ENCODE results near the gene CLDND2.

Gene CLDND2

GRCh38 chr19:51329411-51329810 is 39.4 kb downstream of the CLDND2 start:
- Histone ChIP-seq H3K27ac (no peak overlapping the region), H3K9me3 (no peaks in the 10 kb centered on the region), H3K27me3 (peaks cover 0 to 56% of the 10 kb centered on the region in 2 donors), H3K4me3 (no peak overlapping the region), H3K36me3 (peaks cover 0 to 10% (median 5%) of the 10 kb centered on the region in 3 donors), H3K4me1 (peaks cover 0 to 14% (median 7%) of the 10 kb centered on the region in 4 donors)
- TF ChIP-seq, protein P1, sequence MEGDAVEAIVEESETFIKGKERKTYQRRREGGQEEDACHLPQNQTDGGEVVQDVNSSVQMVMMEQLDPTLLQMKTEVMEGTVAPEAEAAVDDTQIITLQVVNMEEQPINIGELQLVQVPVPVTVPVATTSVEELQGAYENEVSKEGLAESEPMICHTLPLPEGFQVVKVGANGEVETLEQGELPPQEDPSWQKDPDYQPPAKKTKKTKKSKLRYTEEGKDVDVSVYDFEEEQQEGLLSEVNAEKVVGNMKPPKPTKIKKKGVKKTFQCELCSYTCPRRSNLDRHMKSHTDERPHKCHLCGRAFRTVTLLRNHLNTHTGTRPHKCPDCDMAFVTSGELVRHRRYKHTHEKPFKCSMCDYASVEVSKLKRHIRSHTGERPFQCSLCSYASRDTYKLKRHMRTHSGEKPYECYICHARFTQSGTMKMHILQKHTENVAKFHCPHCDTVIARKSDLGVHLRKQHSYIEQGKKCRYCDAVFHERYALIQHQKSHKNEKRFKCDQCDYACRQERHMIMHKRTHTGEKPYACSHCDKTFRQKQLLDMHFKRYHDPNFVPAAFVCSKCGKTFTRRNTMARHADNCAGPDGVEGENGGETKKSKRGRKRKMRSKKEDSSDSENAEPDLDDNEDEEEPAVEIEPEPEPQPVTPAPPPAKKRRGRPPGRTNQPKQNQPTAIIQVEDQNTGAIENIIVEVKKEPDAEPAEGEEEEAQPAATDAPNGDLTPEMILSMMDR (IDR thresholded peaks at IDR 0.05): no peak
- no peak for DNase-seq
- intact Hi-C loops (cut with DNase I; ENCODE audit: low total_unique reads): no loop called here

DNA sequence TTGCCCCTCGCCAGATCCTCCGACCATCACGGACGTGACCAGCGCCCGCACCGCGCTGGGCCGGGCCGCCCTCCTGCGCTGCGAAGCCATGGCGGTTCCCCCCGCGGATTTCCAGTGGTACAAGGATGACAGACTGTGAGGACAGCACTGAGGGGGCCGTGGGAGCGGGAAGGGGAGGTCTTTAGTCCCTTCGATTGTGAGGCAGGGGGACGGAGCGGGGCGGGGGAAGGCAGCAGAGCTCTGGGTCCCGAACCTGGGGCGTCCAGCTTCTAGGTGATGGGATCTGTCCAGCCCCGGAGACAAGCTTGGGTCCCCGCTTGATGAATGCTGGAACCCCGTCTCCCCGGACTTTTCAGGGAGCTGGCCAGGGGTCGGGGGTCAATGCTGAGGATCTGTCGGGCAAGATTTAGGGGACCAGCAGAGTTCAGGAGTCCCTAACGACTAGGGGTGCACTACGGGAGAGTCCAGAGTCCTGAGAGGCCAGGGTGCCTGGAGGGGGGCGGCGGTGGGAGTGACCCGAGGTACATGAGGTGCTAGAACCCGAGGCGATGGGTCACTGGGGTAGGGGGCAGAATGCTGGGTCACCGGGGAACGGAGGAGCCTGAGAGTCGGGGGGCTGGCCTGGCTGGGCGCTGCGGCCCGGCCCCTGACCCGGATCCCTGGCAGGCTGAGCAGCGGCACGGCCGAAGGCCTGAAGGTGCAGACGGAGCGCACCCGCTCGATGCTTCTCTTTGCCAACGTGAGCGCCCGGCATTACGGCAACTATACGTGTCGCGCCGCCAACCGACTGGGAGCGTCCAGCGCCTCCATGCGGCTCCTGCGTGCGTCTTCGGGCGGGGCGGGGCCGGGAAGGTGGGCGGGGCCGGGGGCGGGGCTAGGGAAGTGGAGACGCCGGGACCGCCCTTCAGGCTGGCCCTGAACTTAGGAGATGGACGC is 41.5 kb downstream of the CLDND2 start:
- peaks cover 0 to 77% of the 10 kb centered on the region in 2 donors for H3K27me3 ChIP-seq

GRCh38 chr19:51326216-51327065 is 42.4 kb downstream of the CLDND2 start:
- Histone ChIP-seq H3K9me3 (no peaks in the 10 kb centered on the region), H3K36me3 (peaks cover 0 to 5% (median 0%) of the 10 kb centered on the region in 3 donors), H3K4me1 (peaks cover 0 to 14% (median 7%) of the 10 kb centered on the region in 4 donors), H3K27ac (no peak overlapping the region), H3K27me3 (peaks cover 0 to 79% of the 10 kb centered on the region in 2 donors), H3K4me3 (no peak overlapping the region)
- intact Hi-C loops (cut with DNase I; ENCODE audit: low total_unique reads): no loop called here
- TF ChIP-seq, protein P1 (IDR thresholded peaks at IDR 0.05): no peak
- peak in 1 of 2 donors; percentile 57 for DNase-seq

More for the DNA sequence above, 41.5 kb downstream of the CLDND2 start:
- H3K27ac ChIP-seq: no peak overlapping the region
- peak overlapping the region in 1 of 2 donors; percentile 24 for H3K4me3 ChIP-seq
- H3K36me3 ChIP-seq: peaks cover 0 to 10% (median 2%) of the 10 kb centered on the region in 3 donors
- H3K4me1 ChIP-seq: peaks cover 0 to 14% (median 7%) of the 10 kb centered on the region in 4 donors
- no peak for DNase-seq
- intact Hi-C loops (cut with DNase I; ENCODE audit: low total_unique reads): no loop called here
- no peaks in the 10 kb centered on the region for H3K9me3 ChIP-seq
- TF ChIP-seq, protein P1 (IDR thresholded peaks at IDR 0.05): no peak

DNA sequence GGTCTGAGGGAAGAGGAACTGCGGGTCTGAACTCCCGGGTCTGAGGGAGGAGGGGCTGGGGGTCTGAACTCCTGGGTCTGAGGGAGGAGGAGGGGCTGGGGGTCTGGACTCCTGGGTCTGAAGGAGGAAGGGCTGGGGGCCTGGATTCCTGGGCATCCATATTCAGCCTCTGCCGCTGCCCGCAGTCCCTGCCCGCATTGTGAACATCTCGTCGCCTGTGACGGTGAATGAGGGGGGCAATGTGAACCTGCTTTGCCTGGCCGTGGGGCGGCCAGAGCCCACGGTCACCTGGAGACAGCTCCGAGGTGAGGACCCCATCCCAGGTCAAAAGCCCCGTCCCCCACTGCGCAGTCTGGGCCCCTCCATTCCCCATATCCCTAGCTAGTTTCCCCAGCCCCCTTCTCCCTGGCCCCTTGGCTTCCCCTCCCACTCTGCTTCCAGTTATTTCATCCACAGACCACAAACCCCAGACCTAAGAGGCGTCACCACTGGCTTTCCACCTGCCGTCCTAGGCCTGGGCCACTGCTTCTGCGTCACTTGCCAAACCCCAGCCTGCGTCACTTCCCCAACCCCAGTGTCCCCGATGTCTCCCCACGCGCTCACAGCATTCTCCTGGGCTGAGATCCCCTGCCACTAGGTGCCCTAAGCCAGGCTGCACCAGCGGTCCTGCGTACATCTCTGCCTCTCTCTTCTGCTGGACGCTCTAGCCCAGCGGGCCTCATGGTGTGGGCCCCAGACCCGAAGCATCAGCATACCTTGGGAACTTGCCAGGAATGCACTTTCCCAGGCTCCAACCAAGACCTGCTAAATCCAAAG is 43.4 kb downstream of the CLDND2 start:
- Histone ChIP-seq H3K27ac (no peak overlapping the region), H3K27me3 (peaks cover 0 to 73% of the 10 kb centered on the region in 2 donors), H3K4me3 (no peak overlapping the region), H3K9me3 (no peaks in the 10 kb centered on the region), H3K4me1 (peaks cover 0 to 14% (median 7%) of the 10 kb centered on the region in 4 donors), H3K36me3 (no peaks in the 10 kb centered on the region)
- TF ChIP-seq, protein P1 (IDR thresholded peaks at IDR 0.05): no peak
- intact Hi-C loops (cut with DNase I; ENCODE audit: low total_unique reads): no loop called here
- DNase-seq: no peak

- TF ChIP-seq, protein P1 (IDR thresholded peaks at IDR 0.05): no peak
- Histone ChIP-seq H3K36me3 (no peaks in the 10 kb centered on the region), H3K4me3 (no peak overlapping the region), H3K27ac (no peak overlapping the region), H3K9me3 (no peaks in the 10 kb centered on the region), H3K27me3 (peaks cover 0 to 60% of the 10 kb centered on the region in 2 donors), H3K4me1 (peaks cover 0 to 14% (median 7%) of the 10 kb centered on the region in 4 donors)
- intact Hi-C loops (cut with DNase I; ENCODE audit: low total_unique reads): no loop called here
- no peak for DNase-seq
Measured at GRCh38 chr19:51324167-51324481, 44.7 kb downstream of the CLDND2 start.
